Posterior cingulate gyrus (tissue), 11 donors: Measurements from ENCODE around the gene SOWAHB.

Experiments used
- DNase-seq, 10 donors: peaks; one replicate each; pipeline versions ENCODE4 v3.0.0 to v3.0.0-alpha.2; 2020 to 2021; ENCODE audit warnings: mixed read lengths in 3 of 10
- intact Hi-C: fragments of 100-400 bp; cut with DNase I; formaldehyde crosslinking; loops from one replicate; pipeline ENCODE4 v1.15.1; 2023

The SOWAHB gene

GRCh38 chr4:76897536-76898384, at the start of gene SOWAHB:
Gene SOWAHB, minus strand, starts transcription at chr4:76898144. Its CDS starts 295 bp downstream, at chr4:76897849.
- DNase-seq, result peak in 8 of 10 donors; percentile 12 to 85 (median 33)
- intact Hi-C loops, result no loop called here

DNA sequence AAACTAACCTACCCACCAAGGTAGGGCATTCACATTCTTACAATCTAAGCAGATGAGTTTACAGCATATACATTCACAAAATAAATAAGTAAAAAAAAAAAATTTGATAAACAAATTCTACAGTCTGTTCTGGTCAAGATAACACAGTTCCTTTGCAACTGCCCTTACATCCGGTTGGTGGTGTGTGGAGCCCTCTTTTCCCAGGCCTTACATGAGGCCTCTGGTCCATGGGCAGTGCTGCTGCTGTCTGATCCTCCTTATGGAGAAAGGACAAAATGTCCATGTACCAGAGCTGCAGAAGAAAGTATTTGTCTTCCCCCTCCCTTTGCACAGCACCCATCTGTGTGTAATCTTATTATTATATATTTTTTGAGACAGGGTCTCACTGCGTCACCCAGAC, 49.4 kb upstream of the SOWAHB start:
- no peak for DNase-seq
- intact Hi-C loops, result loop anchor here (5.0 to 10.0 kb wide), 2 partner anchors 193 to 210 kb away; partner anchors contain the start of gene CCNG2

GRCh38 chr4:76943790-76944189, 45.8 kb upstream of the SOWAHB start:
- intact Hi-C loops, result loop anchor here (10.0 kb wide), 1 partner anchor 189 kb away; no protein-coding TSS in a partner anchor
- peak in 1 of 10 donors; percentile 24 for DNase-seq

GRCh38 chr4:76943129-76943620, 45.2 kb upstream of the SOWAHB start:
- intact Hi-C loops, result loop anchor here (10.0 kb wide), 1 partner anchor 188 kb away; no protein-coding TSS in a partner anchor
- no peak for DNase-seq

DNA sequence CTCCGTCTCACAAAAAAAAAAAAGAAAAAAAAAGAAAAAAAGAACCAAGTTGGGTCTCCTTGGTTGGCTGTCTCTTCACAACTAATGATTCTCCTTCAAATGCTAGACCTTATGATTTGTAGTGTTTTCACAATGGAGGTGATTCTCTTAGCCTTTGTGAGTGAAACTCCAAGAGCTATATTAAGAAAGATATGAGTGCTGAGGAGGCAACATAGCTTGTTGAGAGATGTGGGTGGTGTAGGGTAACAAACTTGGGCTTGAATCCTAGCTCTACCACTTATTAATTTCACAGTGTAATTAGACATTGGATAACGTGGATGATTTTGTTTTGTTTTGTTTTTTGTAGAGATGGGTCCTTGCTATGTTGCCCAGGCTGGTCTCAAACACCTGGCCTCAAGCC, 41.2 kb upstream of the SOWAHB start:
- no peak for DNase-seq
- intact Hi-C loops, result no loop called here

- DNase-seq, result no peak
- intact Hi-C loops, result no loop called here
Observed at GRCh38 chr4:76931576-76932276, 33.8 kb upstream of the SOWAHB start.

DNA sequence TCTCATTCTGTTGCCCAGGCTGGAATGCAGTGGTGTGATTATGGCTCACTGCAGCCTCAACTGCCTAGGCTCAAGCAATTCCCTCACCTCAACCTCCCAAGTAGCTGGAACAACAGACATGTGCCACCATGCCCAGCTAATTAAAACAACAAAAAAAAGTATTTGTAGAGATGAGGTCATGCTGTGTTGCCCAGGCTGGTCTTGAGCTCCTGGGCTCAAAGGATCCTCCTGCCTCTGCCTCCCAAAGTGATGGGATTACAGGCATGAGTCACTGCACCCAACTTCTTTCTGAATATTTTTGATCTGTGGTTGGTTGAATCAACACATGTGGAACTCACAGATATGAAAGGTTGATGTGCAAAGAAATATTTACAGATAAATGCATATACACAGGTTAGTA, 33.1 kb upstream of the SOWAHB start:
- no peak for DNase-seq
- intact Hi-C loops, result no loop called here

GRCh38 chr4:76930685-76931084, 32.7 kb upstream of the SOWAHB start:
- DNase-seq, result no peak
- intact Hi-C loops, result no loop called here

DNA sequence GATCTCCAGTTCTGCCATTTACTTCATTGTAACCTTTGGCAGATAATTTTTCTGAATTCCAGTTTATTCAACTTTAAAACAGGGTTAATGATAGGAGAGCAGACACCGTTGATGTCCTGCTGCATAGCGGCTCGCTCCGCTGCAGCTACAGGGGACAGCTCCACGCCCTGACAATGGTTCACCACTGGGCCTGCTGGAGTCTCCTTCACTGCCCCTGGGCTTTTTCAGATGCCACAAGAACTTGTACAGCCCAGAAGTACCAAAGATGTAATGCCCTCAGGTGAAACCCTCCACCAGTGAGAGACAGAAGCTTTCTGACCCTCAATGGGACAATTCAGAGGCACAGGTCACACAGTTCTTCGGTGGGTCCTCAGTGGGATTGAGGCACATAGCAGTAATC, 28.9 kb upstream of the SOWAHB start:
- intact Hi-C loops, result no loop called here
- DNase-seq, result no peak

GRCh38 chr4:76923619-76924357, 25.8 kb upstream of the SOWAHB start:
- no peak for DNase-seq
- intact Hi-C loops, result no loop called here

- intact Hi-C loops, result no loop called here
- no peak for DNase-seq
Observed at GRCh38 chr4:76920715-76921114, 22.8 kb upstream of the SOWAHB start.

- DNase-seq, result no peak
- intact Hi-C loops, result no loop called here
Observed at GRCh38 chr4:76909711-76910110, 11.8 kb upstream of the SOWAHB start.

GRCh38 chr4:76905521-76905920, 7.6 kb upstream of the SOWAHB start:
- DNase-seq, result no peak
- intact Hi-C loops, result no loop called here

DNA sequence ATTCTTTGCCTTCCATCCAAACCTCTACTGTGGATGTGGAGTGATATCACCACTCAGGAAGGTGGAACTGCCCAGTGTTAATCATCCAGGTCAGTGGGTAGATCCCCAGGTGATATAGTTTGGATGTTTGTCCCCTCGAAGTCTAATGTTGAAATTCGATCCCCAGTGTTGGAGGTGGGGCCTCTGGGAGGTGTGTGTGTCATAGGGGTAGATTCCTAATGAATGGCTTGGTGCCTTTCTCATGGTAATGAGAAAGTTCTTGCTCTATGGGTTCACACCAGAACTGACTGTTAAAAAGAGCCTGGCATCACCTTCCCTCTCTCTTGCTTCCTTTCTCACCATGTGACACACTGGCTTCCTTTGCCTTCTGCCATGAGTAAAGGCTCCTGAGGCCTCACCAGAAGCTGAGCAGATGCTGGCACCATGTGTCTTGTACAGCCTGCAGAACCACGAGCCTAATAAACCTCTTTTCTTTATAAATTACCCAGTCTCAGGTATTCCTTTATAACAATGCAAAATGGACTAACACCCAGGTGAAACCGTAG, 6.8 kb upstream of the SOWAHB start:
- intact Hi-C loops, result no loop called here
- DNase-seq, result no peak

DNA sequence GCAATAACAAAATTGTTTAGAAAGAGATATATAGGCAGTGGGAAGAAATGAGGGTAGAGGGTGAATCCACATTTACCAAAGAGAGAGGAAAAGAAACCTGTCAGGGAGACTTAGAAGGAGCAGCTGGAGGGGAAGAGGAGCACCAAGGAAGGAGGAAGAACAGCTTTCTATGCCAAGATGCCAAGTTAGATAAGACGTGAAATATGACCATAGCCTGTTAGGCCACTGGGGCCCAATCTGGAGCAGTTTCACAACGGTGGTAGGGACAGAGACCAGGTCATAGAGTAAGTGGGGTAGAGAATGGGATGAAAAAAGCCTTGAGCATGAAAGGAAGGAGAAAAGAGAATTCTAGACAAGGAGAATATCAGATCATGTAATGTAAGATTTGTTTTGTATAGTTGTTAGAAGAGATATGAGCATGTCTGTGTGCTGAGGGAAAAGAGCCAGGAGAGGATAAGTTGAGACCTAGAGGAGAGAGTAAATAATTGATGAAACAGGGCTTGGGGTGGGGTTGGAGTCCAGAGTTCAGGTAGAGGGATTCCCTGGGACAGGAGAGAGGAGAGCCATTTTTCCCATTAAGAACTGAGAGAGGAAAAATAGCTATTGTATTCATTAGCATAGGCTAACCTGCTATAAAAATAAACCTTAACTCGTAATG, 4.4 kb upstream of the SOWAHB start:
- no peak for DNase-seq
- intact Hi-C loops, result no loop called here

- intact Hi-C loops, result no loop called here
- no peak for DNase-seq
Observed at GRCh38 chr4:76898949-76899645, 1.2 kb upstream of the SOWAHB start.

DNA sequence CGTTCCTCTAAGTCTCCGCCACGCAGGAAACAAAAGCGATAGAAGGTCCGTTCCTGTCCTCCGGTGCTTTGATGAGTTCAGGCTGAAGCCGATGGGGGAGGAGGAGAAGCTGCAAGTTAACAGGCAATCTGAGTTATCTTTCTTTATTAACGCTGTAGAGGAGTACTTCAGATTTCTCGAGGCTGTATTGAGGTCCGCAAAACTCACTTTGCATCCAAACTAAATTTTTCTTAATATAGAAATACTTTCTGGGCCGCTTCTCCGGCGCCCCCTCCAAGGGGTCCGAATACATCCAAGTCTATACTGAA, 395 bp upstream of the SOWAHB start:
- intact Hi-C loops, result no loop called here
- DNase-seq, result no peak

- intact Hi-C loops, result no loop called here
- peak in 8 of 10 donors; percentile 16 to 92 (median 44) for DNase-seq
Observed at GRCh38 chr4:76896614-76897535, 1.1 kb downstream of the SOWAHB start.
